T-helper 1 cell treated with Interleukin-12 subunit alpha and Interleukin-12 subunit beta and Interleukin-4 antibody, amounts not matched to agents 30 ng/mL and 1 ng/mL, for 36 hours (primary cell): ENCODE data around the gene INF2. TPM values are rescaled to one million over a fixed set of nuclear protein-coding genes. Genes with fewer than 3 reads are reported as not detected.

Experiments
- intact Hi-C: fragments of 100-400 bp; cut with micrococcal nuclease; formaldehyde crosslinking; loops from one replicate; pipeline ENCODE4 v1.15.1; 2024
- total RNA-seq: library from RNA; stranded (reverse); gene quantifications from 2 replicates; pipeline ENCODE4 v1.2.3, GENCODE V29; 2022

Gene INF2
- total RNA-seq, 1 donor from 2014 or later = 136 TPM

- intact Hi-C loops = loop anchor here (2.0 to 5.0 kb wide), 2 partner anchors 34 to 65 kb away; partner anchors contain the start of genes ADSS1 and SIVA1
Observed at GRCh38 chr14:104687601-104688504, 1.6 kb upstream of the INF2 start.

- intact Hi-C loops = loop anchor here (1.0 to 5.0 kb wide), 5 partner anchors 11 to 188 kb away; partner anchors contain the start of genes ADSS1 and SIVA1
Observed at GRCh38 chr14:104688505-104689108, 811 bp upstream of the INF2 start.

- intact Hi-C loops = loop anchor here (1.0 to 5.0 kb wide), 5 partner anchors 13 to 186 kb away; partner anchors contain the start of genes ADSS1 and SIVA1
Observed at GRCh38 chr14:104689881-104690711, 678 bp downstream of the INF2 start.

- intact Hi-C loops = no loop called here
Observed at GRCh38 chr14:104690861-104691455, 1.5 kb downstream of the INF2 start.

GRCh38 chr14:104691546-104692260, 2.3 kb downstream of the INF2 start:
- intact Hi-C loops = no loop called here

- intact Hi-C loops = no loop called here
Observed at GRCh38 chr14:104692261-104692938, 3.0 kb downstream of the INF2 start.

GRCh38 chr14:104692939-104693315, 3.5 kb downstream of the INF2 start:
- intact Hi-C loops = no loop called here

GRCh38 chr14:104693482-104694431, 4.3 kb downstream of the INF2 start:
- intact Hi-C loops = no loop called here

GRCh38 chr14:104694475-104694950, 5.1 kb downstream of the INF2 start:
- intact Hi-C loops = no loop called here

GRCh38 chr14:104694991-104695659, 5.7 kb downstream of the INF2 start:
- intact Hi-C loops = no loop called here

GRCh38 chr14:104695660-104696000, 6.2 kb downstream of the INF2 start:
- intact Hi-C loops = no loop called here

- intact Hi-C loops = no loop called here
Observed at GRCh38 chr14:104696671-104697316, 7.4 kb downstream of the INF2 start.

GRCh38 chr14:104697317-104697703, 7.9 kb downstream of the INF2 start:
- intact Hi-C loops = no loop called here

- intact Hi-C loops = no loop called here
Observed at GRCh38 chr14:104697892-104698583, 8.6 kb downstream of the INF2 start.

GRCh38 chr14:104698688-104699425, 9.4 kb downstream of the INF2 start:
- intact Hi-C loops = no loop called here

GRCh38 chr14:104699426-104699748, 10.0 kb downstream of the INF2 start:
- intact Hi-C loops = no loop called here
